SK-N-SH (cell line): Measurements from ENCODE around the gene CMBL. TPM values are rescaled to one million over a fixed set of nuclear protein-coding genes. Genes with fewer than 3 reads are reported as not detected.
A peak's percentile ranks its signal among the peaks of the same experiment; 100 is the strongest.

Experiments
- CTCF ChIA-PET: fragments of 300-600, 350-600 bp; formaldehyde crosslinking; extraction: SDS; loops from one replicate; lab custom pipeline; 2021; lab: Yijun Ruan, JAX
- POLR2A ChIA-PET: fragments of 350-600 bp; sonication (Branson Sonifier 250); formaldehyde crosslinking; extraction: SDS; loops from one replicate; lab custom pipeline; 2020; ENCODE audit warnings: antibody characterized with exemption, inconsistent platforms; lab: Yijun Ruan, JAX
- DNase-seq: peaks from one replicate; pipeline ENCODE4 v3.0.0; 2012
- H2AFZ ChIP-seq: fragments of 200-600 bp; sonication (generic); 2 replicates; pipeline ENCODE4 v1.8.1; 2016; ENCODE audit warnings: antibody characterized with exemption, mild to moderate bottlenecking, low read depth
- H3F3A ChIP-seq: fragments of 200-600 bp; sonication (generic); replicated peaks from 2 replicates; pipeline ENCODE3; 2016; ENCODE audit warnings: antibody characterized with exemption, mild to moderate bottlenecking; ENCODE audit not compliant: insufficient read depth
- H3K27ac ChIP-seq, 2 experiments: fragments of 200-500 bp in 1 of 2; fragments of 200-600 bp in 1 of 2; sonication (Bioruptor generic) in 1 of 2; sonication (generic), shearing (Covaris generic) in 1 of 2; 2 replicates each; pipeline versions ENCODE4 v1.5.1 to v1.6.1; 2014 to 2016; ENCODE audit warnings: low read depth in 2 of 2, inconsistent platforms in 1 of 2, low read length in 1 of 2, mild to moderate bottlenecking in 1 of 2, mixed read lengths in 1 of 2
- H3K27me3 ChIP-seq: fragments of 200-600 bp; sonication (generic), shearing (Covaris generic); 2 replicates; pipeline ENCODE4 v1.6.1; 2016; ENCODE audit warnings: mixed run types; ENCODE audit not compliant: insufficient read depth
- H3K36me3 ChIP-seq, 2 experiments: fragments of 200-500 bp in 1 of 2; fragments of 200-600 bp in 1 of 2; sonication (Bioruptor generic) in 1 of 2; sonication (generic) in 1 of 2; replicated peaks in 1 of 2; 2 replicates each; pipeline versions ENCODE3 to v1.5.1; 2014 to 2016; ENCODE audit warnings: low read length in 1 of 2, mild to moderate bottlenecking in 1 of 2; ENCODE audit not compliant: insufficient read depth in 2 of 2, control insufficient read depth in 1 of 2
- H3K4me1 ChIP-seq, 2 experiments: fragments of 200-500 bp in 1 of 2; fragments of 200-600 bp in 1 of 2; sonication (Bioruptor generic) in 1 of 2; sonication (generic), shearing (Covaris generic) in 1 of 2; 2 replicates each; pipeline versions ENCODE4 v1.5.1 to v1.6.1; 2014 to 2016; ENCODE audit warnings: low read depth in 1 of 2, low read length in 1 of 2, mixed run types in 1 of 2; ENCODE audit not compliant: insufficient read depth in 2 of 2, control insufficient read depth in 1 of 2
- H3K4me2 ChIP-seq: fragments of 200-600 bp; sonication (generic), shearing (Covaris generic); 2 replicates; pipeline ENCODE4 v1.6.1; 2017; ENCODE audit warnings: mixed run types
- H3K4me3 ChIP-seq, 2 experiments: fragments of 200-500 bp in 1 of 2; fragments of 200-600 bp in 1 of 2; sonication (Bioruptor generic) in 1 of 2; sonication (generic), shearing (Covaris generic) in 1 of 2; 2 replicates each; pipeline versions ENCODE4 v1.5.1 to v1.8.1; 2014 to 2016; ENCODE audit warnings: low read depth in 2 of 2, inconsistent platforms in 1 of 2, low read length in 1 of 2, mild to moderate bottlenecking in 1 of 2, mixed read lengths in 1 of 2, moderate library complexity in 1 of 2
- H3K79me2 ChIP-seq: fragments of 200-600 bp; sonication (generic); 2 replicates; pipeline ENCODE4 v1.8.1; 2017; ENCODE audit warnings: mild to moderate bottlenecking; ENCODE audit not compliant: insufficient read depth
- H3K9ac ChIP-seq: fragments of 200-600 bp; sonication (generic); 2 replicates; pipeline ENCODE4 v1.6.1; 2017; ENCODE audit warnings: mixed run types
- H3K9me2 ChIP-seq: fragments of 200-600 bp; sonication (generic); 2 replicates; pipeline ENCODE4 v1.6.1; 2017; ENCODE audit warnings: mixed run types
- H3K9me3 ChIP-seq: fragments of 200-600 bp; sonication (generic); 2 replicates; pipeline ENCODE4 v1.6.1; 2017; ENCODE audit warnings: mixed run types, mild to moderate bottlenecking, moderate library complexity
- H4K20me1 ChIP-seq: fragments of 200-600 bp; sonication (generic); 2 replicates; pipeline ENCODE4 v1.6.1; 2017; ENCODE audit warnings: mild to moderate bottlenecking, mixed run types; ENCODE audit not compliant: insufficient read depth
- CTCF ChIP-seq: fragments of 200-600 bp; sonication (generic); IDR thresholded peaks from 2 replicates; pipeline ENCODE4 v1.6.1; 2017; ENCODE audit warnings: antibody characterized with exemption, mild to moderate bottlenecking, moderate library complexity
- ELF1 ChIP-seq: IDR thresholded peaks from 2 replicates; pipeline ENCODE4 v1.4.0; 2012
- FOSL2 ChIP-seq: IDR thresholded peaks from 2 replicates; pipeline ENCODE4 v1.4.0; 2012; ENCODE audit warnings: low read depth, mild to moderate bottlenecking, moderate library complexity, borderline replicate concordance
- FOXM1 ChIP-seq: IDR thresholded peaks from 2 replicates; pipeline ENCODE4 v1.4.0; 2012; ENCODE audit warnings: low read depth, mild to moderate bottlenecking
- GATA2 ChIP-seq: sonication (generic); formaldehyde crosslinking; IDR thresholded peaks from 2 replicates; pipeline ENCODE4 v1.5.0; 2020; ENCODE audit warnings: mild to moderate bottlenecking, missing genetic modification reagents
- JUND ChIP-seq: IDR thresholded peaks from 2 replicates; pipeline ENCODE4 v1.4.0; 2012
- MEF2A ChIP-seq: IDR thresholded peaks from 2 replicates; pipeline ENCODE4 v1.4.0; 2012; ENCODE audit warnings: low read depth, borderline replicate concordance
- NRF1 ChIP-seq: IDR thresholded peaks from 2 replicates; pipeline ENCODE4 v1.6.1; 2012; ENCODE audit warnings: low read depth, mild to moderate bottlenecking, low read length
- SMC3 ChIP-seq: IDR thresholded peaks from 2 replicates; pipeline ENCODE4 v1.6.1; 2012; ENCODE audit warnings: low read depth, low read length, improper control_type of control experiment
- YY1 ChIP-seq: IDR thresholded peaks from 2 replicates; pipeline ENCODE4 v1.4.0; 2012; ENCODE audit warnings: low read depth, mild to moderate bottlenecking
- WGBS: methylation state at CpG from one replicate; pipeline ENCODE4 v1.1.6; 2017; ENCODE audit warnings: low lambda C conversion rate; 5-methylcytosine and 5-hydroxymethylcytosine counted together
- polyA plus RNA-seq, 3 experiments: library from polyadenylated mRNA; depleted of rRNA; stranded (reverse); fragments of >200 nt; gene quantifications; 2 replicates each; pipeline ENCODE4 v1.2.3, GENCODE V29; 2012
- small RNA-seq, 7 experiments: library from RNA; depleted of rRNA; stranded (forward); fragments of <200 nt; gene quantifications; one replicate each; pipeline ENCODE3, GENCODE V24; 2012

Gene CMBL
- polyA plus RNA-seq, 1 of the 3 experiments (the other 2 are of a cell fraction) = 61.0 TPM

- Histone ChIP-seq H4K20me1 (no peaks in the 10 kb centered on the region), H3K79me2 (no peaks in the 10 kb centered on the region), H2AFZ (peak overlapping the region; percentile 17; the same call in 1 of the 2 replicates), H3K9me3 (no peaks in the 10 kb centered on the region), H3F3A (peaks cover 4% of the 10 kb centered on the region), H3K4me1 (peaks cover 0 to 18% of the 10 kb centered on the region in 2 experiments; a peak in 3 of 4 replicates), H3K4me3 (no peak overlapping the region), H3K36me3 (peaks cover 0 to 1% of the 10 kb centered on the region in 2 experiments), H3K9me2 (no peaks in the 10 kb centered on the region), H3K9ac (0 out of 2 replicates have a peak overlapping the region, but pooled peaks have one; percentile 6), H3K4me2 (peak overlapping the region; percentile 18; the same call in 1 of the 2 replicates), H3K27ac (peak overlapping the region in 1 of 2 experiments; percentile 65; a peak in 2 of 4 replicates), H3K27me3 (no peaks in the 10 kb centered on the region)
- WGBS = 78% methylated on average over 11 of the region's 11 CpGs
- ChIA-PET POLR2A (no interaction called here), CTCF (interaction anchor here (0.9 kb wide), 1 partner anchor 13 kb away, joined by 3 read pairs; no protein-coding TSS in a partner anchor)
- TF ChIP-seq CTCF (peak; percentile 46), FOSL2 (peak; percentile 42), MEF2A (peak; percentile 92), FOXM1 (no peak), JUND (no peak)
- no peak for DNase-seq
These were observed 78.2 kb downstream of the CMBL start for GRCh38 chr5:10229306-10230048.

- H3K79me2 ChIP-seq = no peaks in the 10 kb centered on the region
- TF ChIP-seq GATA2 (CRISPR knock-in tag) = no peak
- TF ChIP-seq NRF1 = no peak
- TF ChIP-seq YY1 = no peak
- TF ChIP-seq ELF1 = no peak
- no peak for TF ChIP-seq FOSL2
- no peak for TF ChIP-seq SMC3
- TF ChIP-seq, all 33 proteins: peak for 0
- Histone ChIP-seq H4K20me1 (no peaks in the 10 kb centered on the region), H2AFZ (no peak overlapping the region), H3K4me1 (peaks cover 0 to 9% of the 10 kb centered on the region in 2 experiments; a peak in 3 of 4 replicates), H3F3A (peaks cover 4% of the 10 kb centered on the region), H3K27me3 (no peaks in the 10 kb centered on the region), H3K4me2 (no peak overlapping the region), H3K4me3 (no peak overlapping the region), H3K9ac (no peak overlapping the region), H3K36me3 (no peaks in the 10 kb centered on the region), H3K27ac (no peak overlapping the region), H3K9me2 (no peaks in the 10 kb centered on the region), H3K9me3 (no peaks in the 10 kb centered on the region)
- ChIA-PET POLR2A (no interaction called here), CTCF (no interaction called here)
- no peak for DNase-seq
- 96% methylated on average over 1 of the region's 1 CpG for WGBS
These were observed 79.4 kb downstream of the CMBL start for GRCh38 chr5:10228288-10228687.

Small RNA genes within 50 kb of the gene (small RNA-seq; reads per million reads assigned to genes)
- gene RF00019 = 0 reads per million in 7 experiments

Other genes starting within 250 kb of the CMBL start
- 16.6 and 31.9 TPM in 2 replicates for gene ATPSCKMT, start 58.0 kb downstream of the CMBL start, polyA plus RNA-seq (2012; rRNA removed)
- gene CCT5, start 57.6 kb downstream of the CMBL start, polyA plus RNA-seq (2012; rRNA removed) = 378 and 472 TPM in 2 replicates
- 52.4 and 98.0 TPM in 2 replicates for gene MARCHF6, start 45.8 kb upstream of the CMBL start, polyA plus RNA-seq (2012; rRNA removed)
- 0.31 and 0.58 TPM in 2 replicates for gene ROPN1L, start 134.0 kb upstream of the CMBL start, polyA plus RNA-seq (2012; rRNA removed)